GM12801 (cell line): ENCODE results near the gene SFSWAP.

Source experiments
- TF ChIP-seq, protein P1 (sequence below): IDR thresholded peaks from one replicate; pipeline ENCODE4 v1.5.1; 2011; ENCODE audit warnings: control low read depth; ENCODE audit not compliant: insufficient read length; ENCODE audit errors: extremely low read depth

Gene SFSWAP

DNA sequence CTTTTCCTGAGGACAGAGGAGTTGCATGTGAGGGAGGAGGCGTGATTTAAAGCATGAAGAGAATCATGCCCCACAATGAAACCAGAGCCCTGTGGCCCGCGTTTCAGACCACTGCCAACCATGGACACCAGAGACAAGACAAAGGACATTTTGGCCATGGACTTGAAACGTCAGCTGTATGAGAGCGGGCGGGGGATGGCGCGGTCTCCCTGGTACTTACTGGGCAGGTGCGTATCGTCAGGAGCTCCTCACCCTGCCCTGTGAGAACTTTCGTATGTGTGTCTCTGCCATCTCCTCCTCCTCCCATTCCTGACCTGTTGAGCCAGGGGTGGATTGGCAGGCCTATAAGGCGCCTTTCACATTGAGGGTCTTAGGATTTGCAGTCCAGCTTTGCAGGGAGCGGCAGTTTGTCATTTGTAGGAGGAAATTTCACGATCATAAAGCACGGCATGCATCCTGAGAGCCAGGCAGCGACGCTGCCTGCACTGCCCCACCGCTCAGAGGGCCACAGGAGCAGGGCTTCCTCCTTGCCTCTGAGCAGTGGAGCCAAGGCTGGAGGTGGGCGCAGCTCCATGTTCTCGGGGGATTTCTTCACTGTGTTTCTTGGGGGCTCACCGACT, 22.2 kb downstream of the SFSWAP start:
- TF ChIP-seq, protein P1, sequence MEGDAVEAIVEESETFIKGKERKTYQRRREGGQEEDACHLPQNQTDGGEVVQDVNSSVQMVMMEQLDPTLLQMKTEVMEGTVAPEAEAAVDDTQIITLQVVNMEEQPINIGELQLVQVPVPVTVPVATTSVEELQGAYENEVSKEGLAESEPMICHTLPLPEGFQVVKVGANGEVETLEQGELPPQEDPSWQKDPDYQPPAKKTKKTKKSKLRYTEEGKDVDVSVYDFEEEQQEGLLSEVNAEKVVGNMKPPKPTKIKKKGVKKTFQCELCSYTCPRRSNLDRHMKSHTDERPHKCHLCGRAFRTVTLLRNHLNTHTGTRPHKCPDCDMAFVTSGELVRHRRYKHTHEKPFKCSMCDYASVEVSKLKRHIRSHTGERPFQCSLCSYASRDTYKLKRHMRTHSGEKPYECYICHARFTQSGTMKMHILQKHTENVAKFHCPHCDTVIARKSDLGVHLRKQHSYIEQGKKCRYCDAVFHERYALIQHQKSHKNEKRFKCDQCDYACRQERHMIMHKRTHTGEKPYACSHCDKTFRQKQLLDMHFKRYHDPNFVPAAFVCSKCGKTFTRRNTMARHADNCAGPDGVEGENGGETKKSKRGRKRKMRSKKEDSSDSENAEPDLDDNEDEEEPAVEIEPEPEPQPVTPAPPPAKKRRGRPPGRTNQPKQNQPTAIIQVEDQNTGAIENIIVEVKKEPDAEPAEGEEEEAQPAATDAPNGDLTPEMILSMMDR = no peak

- TF ChIP-seq, protein P1 = no peak
Measured at GRCh38 chr12:131733874-131734273, 23.0 kb downstream of the SFSWAP start.

DNA sequence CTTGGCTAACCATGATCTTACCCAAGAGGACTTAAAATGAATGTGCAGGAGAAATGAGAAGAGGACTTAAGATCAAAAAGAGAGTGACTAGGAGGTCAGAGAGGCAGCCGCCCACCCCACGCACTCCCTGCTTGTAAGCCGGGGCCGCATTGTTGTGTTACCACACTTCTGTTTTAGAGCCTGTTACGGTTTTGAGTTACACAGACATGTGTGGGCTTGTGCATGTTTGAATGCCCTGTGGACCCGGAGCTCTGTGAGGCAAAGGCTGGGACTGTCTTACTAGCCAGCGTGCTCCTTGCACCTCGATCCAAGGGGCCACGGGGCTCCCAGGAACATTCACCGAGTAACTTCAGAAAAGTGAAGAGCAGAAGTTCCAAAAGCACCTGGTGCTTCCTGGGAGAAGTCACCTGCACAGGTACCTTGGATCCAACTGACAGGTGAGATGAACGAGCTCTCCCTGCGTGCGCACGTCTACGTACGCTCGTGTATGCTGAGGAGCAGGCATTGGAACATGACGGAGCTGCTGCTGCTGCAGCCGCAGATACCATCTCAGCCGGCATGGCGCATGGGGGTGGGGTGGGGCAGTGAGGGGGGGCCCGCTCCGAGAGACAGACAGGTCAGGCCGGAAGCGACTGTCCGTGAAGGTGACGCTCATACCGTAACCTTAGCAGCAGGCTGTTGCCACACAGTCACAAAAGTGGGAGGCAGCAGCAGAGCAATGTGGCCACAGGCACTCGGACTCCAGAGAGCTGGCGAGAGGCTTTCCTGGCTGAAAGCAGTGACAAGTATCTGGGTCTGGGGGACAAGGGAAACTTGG, 23.7 kb downstream of the SFSWAP start:
- TF ChIP-seq, protein P1 = no peak

DNA sequence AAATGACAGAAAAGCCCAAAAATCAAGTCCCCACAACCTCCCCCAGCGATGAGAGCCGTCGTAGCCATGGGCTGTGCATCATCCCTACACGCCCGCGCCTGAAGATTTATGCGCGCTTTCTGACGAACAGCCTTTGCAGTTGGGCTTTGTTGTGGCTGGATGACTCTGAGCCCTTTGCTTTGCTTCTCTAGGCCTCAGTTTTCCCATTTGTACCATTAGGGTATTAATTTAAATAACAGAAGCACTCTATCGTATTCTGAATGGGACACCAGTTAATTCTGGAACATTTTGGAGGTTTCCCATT, 24.2 kb downstream of the SFSWAP start:
- TF ChIP-seq, protein P1 = no peak

DNA sequence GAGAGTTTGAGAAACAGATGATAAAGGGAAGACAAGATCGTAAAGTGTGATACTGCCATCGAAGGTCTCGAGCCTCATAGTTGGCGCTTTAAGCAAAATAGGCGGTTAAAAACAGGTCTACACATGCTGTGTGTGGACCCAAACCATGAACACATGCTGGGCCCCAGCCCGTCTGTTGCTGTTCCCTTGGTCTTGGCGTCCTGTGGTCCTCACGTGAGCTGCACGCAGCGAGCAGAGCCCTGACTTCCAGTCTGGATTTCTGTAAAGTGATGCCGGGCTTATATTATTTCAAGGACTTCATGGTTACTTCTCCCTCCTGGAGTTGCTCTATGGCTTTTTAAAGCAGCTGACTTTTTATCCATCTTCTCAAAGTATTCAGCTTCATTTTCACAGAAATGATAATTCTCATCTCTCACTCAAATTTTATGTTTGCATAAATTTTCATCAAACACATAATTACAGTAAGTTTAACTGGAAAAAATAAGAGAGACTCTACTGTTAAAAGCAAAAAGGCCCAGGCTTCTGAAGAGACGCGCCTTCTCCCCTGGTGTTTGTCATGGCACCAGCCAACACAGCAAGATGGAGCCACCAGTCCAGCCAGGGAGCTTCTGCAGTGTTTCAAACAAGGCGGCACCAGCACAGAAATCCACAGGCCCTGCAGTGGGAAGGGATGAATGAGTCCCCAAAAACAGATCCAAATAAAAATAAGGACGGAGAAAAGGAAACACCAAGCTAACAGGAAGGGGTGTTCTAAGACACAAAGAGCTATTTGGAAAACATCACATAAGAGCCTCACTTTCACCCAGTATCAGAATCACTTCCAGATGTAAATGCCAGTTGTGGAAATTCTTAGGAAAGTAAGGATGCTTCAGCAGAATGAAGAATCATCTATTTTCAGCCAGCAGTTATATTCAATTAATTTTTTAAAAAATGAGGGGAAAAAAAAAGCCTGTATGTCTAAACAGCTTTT, 24.9 kb downstream of the SFSWAP start:
- TF ChIP-seq, protein P1 = no peak

DNA sequence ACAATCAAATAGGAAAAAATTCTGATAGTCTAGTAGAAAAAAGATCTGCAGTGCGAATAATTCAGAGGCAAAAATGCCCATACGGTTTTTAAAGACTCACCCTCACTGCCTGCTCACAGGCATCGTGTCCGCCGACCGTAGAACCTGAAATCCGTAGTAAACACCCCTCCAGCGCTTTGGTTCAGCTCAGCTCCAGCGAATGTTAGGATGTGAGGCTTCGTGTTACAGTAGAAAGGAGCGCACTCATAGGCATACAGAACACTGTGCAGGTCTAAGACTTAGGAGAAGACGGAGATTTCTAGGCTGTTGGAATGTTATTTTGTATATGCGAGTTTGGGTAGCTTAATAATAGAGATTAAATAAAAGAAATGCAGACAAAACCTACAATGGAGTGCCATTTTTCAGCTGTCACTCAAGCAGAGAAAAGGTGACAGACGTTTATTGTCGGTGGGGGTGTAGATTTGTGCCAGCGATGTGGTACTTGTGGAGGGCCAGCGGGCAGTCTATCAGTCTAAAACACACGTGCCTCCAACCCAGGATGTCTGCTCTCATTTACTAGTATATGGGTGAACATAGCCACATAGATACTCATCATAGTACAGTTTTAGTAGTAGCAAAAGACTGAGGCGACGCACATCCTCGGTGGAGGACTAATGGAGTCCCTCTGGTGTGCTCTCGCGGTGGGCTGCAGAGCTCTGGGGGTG, 25.7 kb downstream of the SFSWAP start:
- TF ChIP-seq, protein P1 = no peak
